ENCODE measurements around the gene BANP. TPM values are rescaled to one million over a fixed set of nuclear protein-coding genes. Genes with fewer than 3 reads are reported as not detected.
A peak's percentile ranks its signal among the peaks of the same experiment; 100 is the strongest.
"Not testable (repeated sequence)": the region's sequence is repeated elsewhere in the genome, so short reads cannot be mapped to it uniquely, and the experiment has no call there.

BANP gene
- polyA plus RNA-seq, 4 donors, result 10.5 to 15.7 (median 11.6) TPM

GRCh38 chr16:88012360-88012759 lies 61.1 kb downstream of the BANP start:
- H3K9me3 ChIP-seq (ENCODE audit: control insufficient read depth in 2 of 2, insufficient read depth in 1 of 2, low read depth in 1 of 2, low read length in 1 of 2), result no peaks in the 10 kb centered on the region
- DNase-seq, result no peak
- FAIRE-seq, result no peak
- H3K36me3 ChIP-seq (ENCODE audit: control insufficient read depth in 3 of 3, insufficient read depth in 2 of 3, low read depth in 1 of 3, low read length in 3 of 3), result peaks cover 5 to 41% (median 7%) of the 10 kb centered on the region in 3 donors
- H3K4me3 ChIP-seq (ENCODE audit: low read depth in 1 of 3, low read length in 3 of 3), result no peak overlapping the region
- peaks cover 0 to 3% (median 0%) of the 10 kb centered on the region in 3 donors for H3K4me1 ChIP-seq (ENCODE audit: control insufficient read depth in 3 of 3, insufficient read depth in 2 of 3, low read depth in 1 of 3, low read length in 2 of 3)
- H3K27ac ChIP-seq (ENCODE audit: low read depth in 1 of 3, low read length in 2 of 3), result no peak overlapping the region
- 93 to 94% (median 94%) methylated on average over 10 of the region's 10 CpGs for WGBS, 3 donors
- H3K27me3 ChIP-seq (ENCODE audit: control insufficient read depth in 3 of 3, insufficient read depth in 3 of 3, low read length in 3 of 3), result no peaks in the 10 kb centered on the region

- DNase-seq (peak in 1 of 2 donors; percentile 33), FAIRE-seq (no peak)
- no peak overlapping the region for H3K4me3 ChIP-seq (ENCODE audit: low read depth in 1 of 3, low read length in 3 of 3)
- H3K4me1 ChIP-seq (ENCODE audit: control insufficient read depth in 3 of 3, insufficient read depth in 2 of 3, low read depth in 1 of 3, low read length in 2 of 3), result peaks cover 0 to 3% (median 0%) of the 10 kb centered on the region in 3 donors
- no peaks in the 10 kb centered on the region for H3K27me3 ChIP-seq (ENCODE audit: control insufficient read depth in 3 of 3, insufficient read depth in 3 of 3, low read length in 3 of 3)
- no peaks in the 10 kb centered on the region for H3K9me3 ChIP-seq (ENCODE audit: control insufficient read depth in 2 of 2, insufficient read depth in 1 of 2, low read depth in 1 of 2, low read length in 1 of 2)
- peaks cover 3 to 42% (median 4%) of the 10 kb centered on the region in 3 donors for H3K36me3 ChIP-seq (ENCODE audit: control insufficient read depth in 3 of 3, insufficient read depth in 2 of 3, low read depth in 1 of 3, low read length in 3 of 3)
- 85 to 94% (median 92%) methylated on average over 18 of the region's 18 CpGs for WGBS, 3 donors
- H3K27ac ChIP-seq (ENCODE audit: low read depth in 1 of 3, low read length in 2 of 3), result peak overlapping the region in 1 of 3 donors; percentile 44
Measured at GRCh38 chr16:88013091-88013609, 61.9 kb downstream of the BANP start.

- FAIRE-seq, result no peak
- Histone ChIP-seq H3K4me1 (ENCODE audit: control insufficient read depth in 3 of 3, insufficient read depth in 2 of 3, low read depth in 1 of 3, low read length in 2 of 3) (peaks cover 0 to 3% (median 0%) of the 10 kb centered on the region in 3 donors), H3K4me3 (ENCODE audit: low read depth in 1 of 3, low read length in 3 of 3) (no peak overlapping the region), H3K9me3 (ENCODE audit: control insufficient read depth in 2 of 2, insufficient read depth in 1 of 2, low read depth in 1 of 2, low read length in 1 of 2) (no peaks in the 10 kb centered on the region), H3K27ac (ENCODE audit: low read depth in 1 of 3, low read length in 2 of 3) (peak overlapping the region in 2 of 3 donors; percentile 44 to 50), H3K27me3 (ENCODE audit: control insufficient read depth in 3 of 3, insufficient read depth in 3 of 3, low read length in 3 of 3) (no peaks in the 10 kb centered on the region), H3K36me3 (ENCODE audit: control insufficient read depth in 3 of 3, insufficient read depth in 2 of 3, low read depth in 1 of 3, low read length in 3 of 3) (peaks cover 3 to 47% (median 3%) of the 10 kb centered on the region in 3 donors)
- peak in 1 of 2 donors; percentile 27 for DNase-seq
- 76 to 88% (median 84%) methylated on average over 8 of the region's 8 CpGs for WGBS, 3 donors
Measured at GRCh38 chr16:88013766-88014251, 62.6 kb downstream of the BANP start.

- no peak overlapping the region for H3K4me3 ChIP-seq (ENCODE audit: low read depth in 1 of 3, low read length in 3 of 3)
- H3K4me1 ChIP-seq (ENCODE audit: control insufficient read depth in 3 of 3, insufficient read depth in 2 of 3, low read depth in 1 of 3, low read length in 2 of 3), result peaks cover 0 to 3% (median 0%) of the 10 kb centered on the region in 3 donors
- H3K27me3 ChIP-seq (ENCODE audit: control insufficient read depth in 3 of 3, insufficient read depth in 3 of 3, low read length in 3 of 3), result no peaks in the 10 kb centered on the region
- DNase-seq, result no peak
- FAIRE-seq, result no peak
- peaks cover 3 to 51% (median 3%) of the 10 kb centered on the region in 3 donors for H3K36me3 ChIP-seq (ENCODE audit: control insufficient read depth in 3 of 3, insufficient read depth in 2 of 3, low read depth in 1 of 3, low read length in 3 of 3)
- WGBS, 3 donors, result 68 to 95% (median 89%) methylated on average over 10 of the region's 10 CpGs
- no peaks in the 10 kb centered on the region for H3K9me3 ChIP-seq (ENCODE audit: control insufficient read depth in 2 of 2, insufficient read depth in 1 of 2, low read depth in 1 of 2, low read length in 1 of 2)
- peak overlapping the region in 2 of 3 donors; percentile 44 to 50 for H3K27ac ChIP-seq (ENCODE audit: low read depth in 1 of 3, low read length in 2 of 3)
Measured at GRCh38 chr16:88014252-88014781, 63.1 kb downstream of the BANP start.

- Histone ChIP-seq H3K9me3 (ENCODE audit: control insufficient read depth in 2 of 2, insufficient read depth in 1 of 2, low read depth in 1 of 2, low read length in 1 of 2) (no peaks in the 10 kb centered on the region), H3K4me3 (ENCODE audit: low read depth in 1 of 3, low read length in 3 of 3) (no peak overlapping the region), H3K36me3 (ENCODE audit: control insufficient read depth in 3 of 3, insufficient read depth in 2 of 3, low read depth in 1 of 3, low read length in 3 of 3) (peaks cover 0 to 52% (median 3%) of the 10 kb centered on the region in 3 donors), H3K4me1 (ENCODE audit: control insufficient read depth in 3 of 3, insufficient read depth in 2 of 3, low read depth in 1 of 3, low read length in 2 of 3) (peaks cover 0 to 3% (median 0%) of the 10 kb centered on the region in 3 donors), H3K27me3 (ENCODE audit: control insufficient read depth in 3 of 3, insufficient read depth in 3 of 3, low read length in 3 of 3) (no peaks in the 10 kb centered on the region), H3K27ac (ENCODE audit: low read depth in 1 of 3, low read length in 2 of 3) (no peak overlapping the region)
- FAIRE-seq (no peak), DNase-seq (no peak)
- 90 to 92% (median 91%) methylated on average over 22 to 32 of the region's 32 CpGs for WGBS, 3 donors
Measured at GRCh38 chr16:88014954-88015805, 63.9 kb downstream of the BANP start.

- no peaks in the 10 kb centered on the region for H3K9me3 ChIP-seq (ENCODE audit: control insufficient read depth in 2 of 2, insufficient read depth in 1 of 2, low read depth in 1 of 2, low read length in 1 of 2)
- DNase-seq, result no peak
- peaks cover 0 to 54% (median 3%) of the 10 kb centered on the region in 3 donors for H3K36me3 ChIP-seq (ENCODE audit: control insufficient read depth in 3 of 3, insufficient read depth in 2 of 3, low read depth in 1 of 3, low read length in 3 of 3)
- WGBS, 3 donors, result 95 to 100% (median 97%) methylated on average over 8 to 9 of the region's 9 CpGs
- FAIRE-seq, result no peak
- H3K4me3 ChIP-seq (ENCODE audit: low read depth in 1 of 3, low read length in 3 of 3), result no peak overlapping the region
- peaks cover 0 to 3% (median 0%) of the 10 kb centered on the region in 3 donors for H3K4me1 ChIP-seq (ENCODE audit: control insufficient read depth in 3 of 3, insufficient read depth in 2 of 3, low read depth in 1 of 3, low read length in 2 of 3)
- no peak overlapping the region for H3K27ac ChIP-seq (ENCODE audit: low read depth in 1 of 3, low read length in 2 of 3)
- H3K27me3 ChIP-seq (ENCODE audit: control insufficient read depth in 3 of 3, insufficient read depth in 3 of 3, low read length in 3 of 3), result no peaks in the 10 kb centered on the region
Measured at GRCh38 chr16:88015806-88016140, 64.5 kb downstream of the BANP start.

GRCh38 chr16:88016386-88016785 lies 65.2 kb downstream of the BANP start:
- not testable (repeated sequence) for H3K27me3 ChIP-seq (ENCODE audit: control insufficient read depth in 3 of 3, insufficient read depth in 3 of 3, low read length in 3 of 3); H3K4me3 ChIP-seq (ENCODE audit: low read depth in 1 of 3, low read length in 3 of 3); H3K27ac ChIP-seq (ENCODE audit: low read depth in 1 of 3, low read length in 2 of 3); H3K4me1 ChIP-seq (ENCODE audit: control insufficient read depth in 3 of 3, insufficient read depth in 2 of 3, low read depth in 1 of 3, low read length in 2 of 3); DNase-seq; FAIRE-seq; H3K9me3 ChIP-seq (ENCODE audit: control insufficient read depth in 2 of 2, insufficient read depth in 1 of 2, low read depth in 1 of 2, low read length in 1 of 2)
- peaks cover 0 to 51% (median 3%) of the 10 kb centered on the region in 3 donors for H3K36me3 ChIP-seq (ENCODE audit: control insufficient read depth in 3 of 3, insufficient read depth in 2 of 3, low read depth in 1 of 3, low read length in 3 of 3)
- 91 to 92% (median 92%) methylated on average over 17 to 18 of the region's 18 CpGs for WGBS, 3 donors

GRCh38 chr16:88016964-88017363 lies 65.7 kb downstream of the BANP start:
- H3K4me1 ChIP-seq (ENCODE audit: control insufficient read depth in 3 of 3, insufficient read depth in 2 of 3, low read depth in 1 of 3, low read length in 2 of 3), result peaks cover 0 to 3% (median 0%) of the 10 kb centered on the region in 3 donors
- no peak for DNase-seq

More at GRCh38 chr16:88016964-88017363, 65.7 kb downstream of the BANP start:
- Histone ChIP-seq H3K4me3 (ENCODE audit: low read depth in 1 of 3, low read length in 3 of 3) (no peak overlapping the region), H3K27ac (ENCODE audit: low read depth in 1 of 3, low read length in 2 of 3) (no peak overlapping the region), H3K9me3 (ENCODE audit: control insufficient read depth in 2 of 2, insufficient read depth in 1 of 2, low read depth in 1 of 2, low read length in 1 of 2) (no peaks in the 10 kb centered on the region), H3K36me3 (ENCODE audit: control insufficient read depth in 3 of 3, insufficient read depth in 2 of 3, low read depth in 1 of 3, low read length in 3 of 3) (peaks cover 0 to 53% (median 3%) of the 10 kb centered on the region in 3 donors), H3K27me3 (ENCODE audit: control insufficient read depth in 3 of 3, insufficient read depth in 3 of 3, low read length in 3 of 3) (no peaks in the 10 kb centered on the region)
- 81 to 95% (median 95%) methylated on average over 11 of the region's 11 CpGs for WGBS, 3 donors
- FAIRE-seq, result no peak
